GM15510 (cell line): Measurements from ENCODE around the gene RPS27L.

Experiments used
- POLR2A ChIP-seq: IDR thresholded peaks from 3 replicates; pipeline ENCODE4 v1.6.1; 2011; ENCODE audit warnings: borderline replicate concordance; ENCODE audit not compliant: insufficient read length; ENCODE audit errors: extremely low read depth

RPS27L gene

DNA sequence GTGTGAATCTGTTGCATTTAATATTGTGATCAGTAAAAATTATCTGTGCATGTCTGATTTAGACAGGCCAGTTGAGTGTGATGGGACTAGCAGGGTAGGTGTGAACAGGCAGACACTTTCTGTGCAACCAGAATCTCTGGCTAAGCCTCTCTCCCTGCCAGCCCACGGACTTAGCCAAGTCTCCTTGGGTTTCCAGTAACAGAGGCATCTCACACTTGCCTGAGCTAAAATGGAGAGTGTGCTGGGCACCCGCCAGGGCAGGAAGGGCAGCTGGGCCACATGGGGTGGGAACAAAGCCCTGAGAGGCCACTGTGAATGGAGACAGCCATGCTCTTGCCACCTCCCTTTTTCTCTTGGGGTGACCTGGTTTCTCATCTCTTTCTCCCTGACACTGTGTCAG lies 12.5 kb upstream of the RPS27L start:
- TF ChIP-seq POLR2A, result no peak

GRCh38 chr15:63166219-63166618 lies 8.9 kb upstream of the RPS27L start:
- no peak for TF ChIP-seq POLR2A

GRCh38 chr15:63165166-63165859 lies 8.0 kb upstream of the RPS27L start:
- TF ChIP-seq POLR2A, result no peak

DNA sequence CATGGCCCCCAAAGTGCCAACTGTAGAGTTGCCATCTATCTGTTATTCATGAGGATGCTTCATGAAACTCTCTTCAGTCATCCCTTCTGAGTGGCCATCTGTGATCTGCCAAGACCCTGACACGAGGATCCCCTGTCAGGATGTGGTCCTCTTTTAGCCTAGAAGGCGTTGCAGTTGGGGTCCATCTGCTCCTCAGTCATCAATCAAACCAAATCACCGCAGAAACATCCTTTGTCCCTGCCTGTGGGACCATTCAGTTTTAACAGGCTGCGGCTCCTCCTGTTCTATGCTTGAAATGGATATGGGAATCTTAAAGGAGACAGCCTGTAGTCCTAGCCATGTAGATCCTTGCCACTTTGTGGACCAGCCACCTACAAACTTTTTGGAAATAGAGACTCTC lies 5.9 kb upstream of the RPS27L start:
- TF ChIP-seq POLR2A, result no peak

GRCh38 chr15:63160638-63161037 lies 3.4 kb upstream of the RPS27L start:
- no peak for TF ChIP-seq POLR2A

GRCh38 chr15:63157891-63158431 lies 684 bp upstream of the RPS27L start:
- TF ChIP-seq POLR2A, result no peak

DNA sequence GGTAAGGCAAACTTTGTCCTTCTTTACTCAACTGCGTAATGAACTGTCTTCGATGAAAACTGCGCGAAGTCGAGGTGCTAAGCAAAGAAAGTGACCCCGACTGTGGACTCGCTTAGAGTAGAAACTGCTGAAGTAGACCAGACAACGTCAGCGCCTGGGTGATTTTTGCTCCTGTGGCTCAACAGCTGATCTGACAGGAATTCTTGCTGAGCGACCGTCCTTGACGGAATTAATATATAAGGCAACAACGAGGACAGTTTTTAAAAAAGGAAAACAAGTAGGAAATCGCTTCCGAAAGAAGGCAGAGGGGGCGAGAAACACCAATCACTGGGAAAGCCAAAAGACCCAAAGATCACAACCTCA lies 541 bp downstream of the RPS27L start:
- TF ChIP-seq POLR2A, result no peak

- TF ChIP-seq POLR2A, result no peak
These were observed 1.1 kb downstream of the RPS27L start for GRCh38 chr15:63156086-63156710.

GRCh38 chr15:63155486-63155885 lies 1.8 kb downstream of the RPS27L start:
- TF ChIP-seq POLR2A, result no peak

GRCh38 chr15:63151665-63152064 lies 5.6 kb downstream of the RPS27L start:
- no peak for TF ChIP-seq POLR2A

- TF ChIP-seq POLR2A, result no peak
These were observed 10.6 kb downstream of the RPS27L start for GRCh38 chr15:63146684-63147083.

- TF ChIP-seq POLR2A, result no peak
These were observed 11.9 kb downstream of the RPS27L start for GRCh38 chr15:63145426-63145825.

- TF ChIP-seq POLR2A, result no peak
These were observed 16.3 kb downstream of the RPS27L start for GRCh38 chr15:63140936-63141335.

DNA sequence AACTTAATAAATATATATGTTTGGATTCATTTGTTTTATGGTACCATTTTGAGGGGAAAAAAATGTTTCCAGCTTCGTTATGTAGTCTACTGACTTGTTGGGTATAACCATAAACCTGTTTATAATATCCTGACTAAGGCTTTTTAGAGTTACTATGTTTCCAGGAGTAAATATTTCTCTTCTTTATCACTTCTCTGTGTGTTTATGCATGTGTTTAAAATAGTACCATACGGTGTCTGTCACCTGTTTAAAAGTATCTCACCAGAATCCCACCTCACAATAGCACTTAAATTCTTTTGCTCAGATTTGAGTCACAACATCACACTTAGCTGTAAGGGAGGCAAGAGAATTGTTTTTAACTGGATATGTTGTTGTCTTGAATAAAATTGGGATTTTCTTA lies 20.5 kb downstream of the RPS27L start:
- no peak for TF ChIP-seq POLR2A

- TF ChIP-seq POLR2A, result no peak
These were observed 21.5 kb downstream of the RPS27L start for GRCh38 chr15:63135804-63136203.

- no peak for TF ChIP-seq POLR2A
These were observed 22.0 kb downstream of the RPS27L start for GRCh38 chr15:63135281-63135680.

DNA sequence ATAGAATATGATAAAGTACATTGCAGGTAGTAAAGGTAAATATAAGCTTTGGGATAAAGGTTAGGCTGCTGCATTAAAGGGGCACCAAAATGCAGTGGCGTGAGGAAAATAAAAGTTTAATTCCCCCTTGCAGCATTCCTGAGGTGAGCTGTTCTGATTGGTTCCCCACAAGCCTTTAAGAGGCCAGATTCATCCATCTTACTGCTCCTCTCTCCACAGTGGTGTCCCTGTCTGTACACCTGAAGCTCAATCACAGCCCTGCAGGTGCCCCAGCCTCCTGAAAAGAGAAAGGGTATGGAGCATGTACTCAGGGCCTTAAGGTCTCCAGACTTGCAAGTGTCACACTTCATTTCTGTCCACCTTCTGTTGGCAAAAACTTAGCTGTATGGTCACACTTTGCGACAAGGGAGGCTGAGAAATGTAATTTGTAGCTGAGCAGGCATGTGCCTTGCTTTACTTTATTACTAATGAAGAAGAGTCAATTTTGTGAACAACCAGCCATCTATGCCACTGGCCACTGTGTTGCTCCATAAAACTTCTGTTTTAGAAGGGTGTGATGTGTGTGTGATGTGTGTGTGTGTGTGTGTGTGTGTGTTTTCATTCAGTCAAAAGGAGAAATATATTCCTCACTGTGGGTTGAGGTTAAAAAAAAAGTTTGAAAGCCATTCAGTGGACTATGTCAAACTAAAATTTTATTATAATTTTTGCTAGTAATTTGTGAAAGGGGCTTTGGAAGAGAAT lies 22.9 kb downstream of the RPS27L start:
- TF ChIP-seq POLR2A, result no peak

DNA sequence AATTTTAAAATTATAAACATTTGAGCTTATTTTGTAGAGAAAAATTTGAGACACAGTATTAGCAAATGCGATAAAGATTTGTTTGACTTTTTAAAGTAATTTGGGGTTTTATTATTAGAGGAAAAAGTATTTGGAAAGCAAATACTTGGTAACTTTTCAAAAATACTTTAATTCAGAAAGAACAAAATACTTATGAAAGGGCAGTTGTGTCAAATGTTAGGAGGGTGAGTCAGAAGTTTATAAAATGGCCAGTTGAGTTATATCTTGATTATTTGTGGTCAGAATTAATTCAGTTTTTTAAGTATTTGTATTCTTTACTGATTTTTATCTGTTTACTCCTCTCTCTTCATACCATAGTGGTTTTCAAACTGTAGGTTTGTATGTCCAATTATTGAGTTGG lies 23.5 kb downstream of the RPS27L start:
- no peak for TF ChIP-seq POLR2A
